NCI-H524 (cell line): ENCODE measurements around the gene ABCC5.
A peak's percentile ranks its signal among the peaks of the same experiment; 100 is the strongest.
"Not testable (repeated sequence)": the region's sequence is repeated elsewhere in the genome, so short reads cannot be mapped to it uniquely, and the experiment has no call there.

Experiments
- DNase-seq, 2 experiments: peaks; one replicate each; lab custom pipeline; 2025; lab: John Stamatoyannopoulos, UW

The ABCC5 gene

GRCh38 chr3:184017672-184018423 is at the start of gene ABCC5:
Gene ABCC5, minus strand, starts transcription at chr3:184017884. Its CDS starts 3,492 bp downstream, at chr3:184014392.
- peak; percentile 95 to 98 for DNase-seq

- no peak for DNase-seq
Measured at GRCh38 chr3:184066211-184066610, 48.5 kb upstream of the ABCC5 start.

- DNase-seq, result no peak
Measured at GRCh38 chr3:184062637-184063036, 45.0 kb upstream of the ABCC5 start.

GRCh38 chr3:184059424-184059823 is 41.7 kb upstream of the ABCC5 start:
- DNase-seq, result no peak

- no peak for DNase-seq
Measured at GRCh38 chr3:184058029-184058428, 40.3 kb upstream of the ABCC5 start.

GRCh38 chr3:184052767-184053166 is 35.1 kb upstream of the ABCC5 start, which contains the start of gene HTR3C:
Gene HTR3C, plus strand, starts transcription at chr3:184053047. Its CDS starts 34 bp downstream, at chr3:184053081.
- no peak for DNase-seq

GRCh38 chr3:184050217-184050847 is 32.6 kb upstream of the ABCC5 start:
- no peak for DNase-seq

GRCh38 chr3:184045995-184046394 is 28.3 kb upstream of the ABCC5 start:
- no peak for DNase-seq

GRCh38 chr3:184042617-184043016 is 24.9 kb upstream of the ABCC5 start:
- DNase-seq, result peak in 1 of 2 experiments; percentile 40

- DNase-seq, result peak; percentile 79 to 94
Measured at GRCh38 chr3:184040010-184040409, 22.3 kb upstream of the ABCC5 start.

- peak; percentile 90 to 99 for DNase-seq
Measured at GRCh38 chr3:184039414-184039813, 21.7 kb upstream of the ABCC5 start.

- DNase-seq, result not testable (repeated sequence)
Measured at GRCh38 chr3:184038307-184038706, 20.6 kb upstream of the ABCC5 start.

GRCh38 chr3:184037816-184038215 is 20.1 kb upstream of the ABCC5 start:
- DNase-seq, result no peak

- no peak for DNase-seq
Measured at GRCh38 chr3:184031187-184031792, 13.6 kb upstream of the ABCC5 start, which contains the start of gene HTR3D. Gene HTR3D, plus strand, starts transcription at chr3:184031742. Its CDS starts 0 bp downstream, at chr3:184031742.

GRCh38 chr3:184030536-184030935 is 12.9 kb upstream of the ABCC5 start:
- DNase-seq, result no peak

GRCh38 chr3:184029443-184029842 is 11.8 kb upstream of the ABCC5 start:
- DNase-seq, result no peak

GRCh38 chr3:184028275-184028890 is 10.7 kb upstream of the ABCC5 start:
- not testable (repeated sequence) for DNase-seq

- not testable (repeated sequence) for DNase-seq
Measured at GRCh38 chr3:184025256-184025655, 7.6 kb upstream of the ABCC5 start.

- no peak for DNase-seq
Measured at GRCh38 chr3:184022323-184022722, 4.6 kb upstream of the ABCC5 start.

- DNase-seq, result no peak
Measured at GRCh38 chr3:184018424-184018973, 815 bp upstream of the ABCC5 start.

GRCh38 chr3:184016811-184017671 is 643 bp downstream of the ABCC5 start:
- peak; percentile 40 to 60 for DNase-seq
